Subcutaneous adipose tissue (tissue), 4 donors: ENCODE measurements around the gene MYT1. TPM values are rescaled to one million over a fixed set of nuclear protein-coding genes. Genes with fewer than 3 reads are reported as not detected.

Experiments used
- CTCF ChIP-seq: fragments of 450-650 bp; IDR thresholded peaks from one replicate; pipeline ENCODE4 v1.5.1; 2016; ENCODE audit warnings: low read depth, mild to moderate bottlenecking, control low read depth, antibody characterized with exemption, moderate library complexity
- total RNA-seq, 4 donors: library from RNA; depleted of rRNA; stranded (reverse); fragments of >200 nt; gene quantifications; one replicate each; pipeline ENCODE4 v1.1.0, GENCODE V29; 2016

Gene MYT1
- total RNA-seq, 4 donors from 2014 or later = not detected

GRCh38 chr20:64223526-64224067, 59.3 kb downstream of the MYT1 start:
- TF ChIP-seq CTCF = no peak

- no peak for TF ChIP-seq CTCF
Measured at GRCh38 chr20:64224351-64225170, 60.3 kb downstream of the MYT1 start.

- TF ChIP-seq CTCF = no peak
Measured at GRCh38 chr20:64225171-64225595, 60.9 kb downstream of the MYT1 start.

GRCh38 chr20:64225828-64226598, 61.8 kb downstream of the MYT1 start:
- TF ChIP-seq CTCF = no peak

- no peak for TF ChIP-seq CTCF
Measured at GRCh38 chr20:64226686-64227580, 62.7 kb downstream of the MYT1 start.

GRCh38 chr20:64228086-64228653, 63.9 kb downstream of the MYT1 start:
- TF ChIP-seq CTCF = no peak
